ENCODE results near the gene FEM1B.
A peak's percentile ranks its signal among the peaks of the same experiment; 100 is the strongest.

Gene FEM1B

GRCh38 chr15:68285259-68285980 is 7.9 kb downstream of the FEM1B start:
- DNase-seq = peak; percentile 4 to 5

GRCh38 chr15:68286256-68286655 is 8.7 kb downstream of the FEM1B start:
- DNase-seq = no peak

- no peak for DNase-seq
These were observed 11.5 kb downstream of the FEM1B start for GRCh38 chr15:68289057-68289456.

DNA sequence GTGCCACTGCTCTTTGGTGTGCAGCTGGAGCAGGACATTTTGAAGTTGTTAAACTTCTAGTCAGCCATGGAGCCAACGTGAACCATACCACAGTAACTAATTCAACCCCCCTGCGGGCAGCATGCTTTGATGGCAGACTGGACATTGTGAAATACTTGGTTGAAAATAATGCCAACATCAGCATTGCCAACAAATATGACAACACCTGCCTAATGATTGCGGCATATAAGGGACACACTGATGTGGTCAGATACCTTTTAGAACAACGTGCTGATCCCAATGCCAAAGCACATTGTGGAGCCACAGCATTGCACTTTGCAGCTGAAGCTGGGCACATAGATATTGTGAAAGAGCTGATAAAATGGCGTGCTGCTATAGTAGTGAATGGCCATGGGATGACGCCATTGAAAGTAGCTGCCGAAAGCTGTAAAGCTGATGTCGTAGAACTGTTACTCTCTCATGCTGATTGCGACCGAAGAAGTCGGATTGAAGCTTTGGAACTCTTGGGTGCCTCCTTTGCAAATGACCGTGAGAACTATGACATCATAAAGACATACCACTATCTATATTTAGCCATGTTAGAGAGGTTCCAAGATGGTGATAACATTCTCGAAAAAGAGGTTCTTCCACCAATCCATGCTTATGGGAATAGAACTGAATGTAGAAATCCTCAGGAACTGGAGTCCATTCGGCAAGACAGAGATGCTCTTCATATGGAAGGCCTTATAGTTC is 12.2 kb downstream of the FEM1B start:
- DNase-seq = no peak

- DNase-seq = no peak
These were observed 13.2 kb downstream of the FEM1B start for GRCh38 chr15:68290715-68291114.

DNA sequence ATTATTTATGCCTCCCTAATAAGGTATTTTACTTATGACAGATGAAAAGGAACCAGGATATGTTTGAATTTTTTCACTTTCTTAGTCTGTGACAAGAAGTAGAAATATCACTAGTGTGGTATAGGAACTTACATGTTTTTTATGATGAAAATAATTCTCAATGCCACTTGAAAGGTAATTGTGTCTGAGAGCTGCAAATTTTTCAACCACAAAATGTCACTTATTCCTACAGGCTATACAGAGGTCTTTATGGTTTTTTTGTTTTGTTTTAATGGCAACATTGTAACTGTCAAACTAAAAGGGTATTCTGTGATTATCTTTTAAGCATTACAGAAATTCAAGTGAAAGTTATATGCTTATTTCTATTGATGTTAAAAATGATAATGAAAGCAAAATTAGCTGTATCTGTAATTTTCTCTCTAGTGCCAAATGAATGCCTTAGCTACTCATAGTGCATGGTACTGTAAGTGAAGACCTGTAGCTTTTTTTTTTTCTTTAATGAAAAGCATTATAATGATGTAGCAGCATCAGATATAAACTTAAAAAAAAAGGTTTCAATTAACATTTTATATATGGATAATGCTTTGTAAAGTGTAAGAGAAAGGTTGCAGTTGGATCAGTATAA is 14.7 kb downstream of the FEM1B start:
- no peak for DNase-seq

DNA sequence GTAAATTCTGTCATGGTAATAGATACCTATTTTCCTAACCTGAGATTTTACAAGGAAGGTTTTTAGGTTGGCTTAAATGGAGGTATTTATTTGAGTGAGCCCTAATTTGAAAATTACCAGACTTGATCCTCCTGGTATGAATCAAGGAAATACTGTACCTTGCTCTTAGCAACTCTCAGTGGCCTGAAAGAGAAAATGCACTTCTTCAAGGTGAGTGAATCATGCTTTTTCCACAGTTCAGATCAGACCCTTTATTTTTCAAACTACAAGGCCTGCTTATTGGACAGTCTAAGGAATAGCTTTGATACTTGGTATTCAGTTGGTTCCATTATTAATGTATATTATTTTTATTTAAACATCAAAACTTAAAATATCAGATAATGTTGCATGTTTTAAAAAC is 15.4 kb downstream of the FEM1B start:
- no peak for DNase-seq

GRCh38 chr15:68295014-68295805 is 17.7 kb downstream of the FEM1B start:
- DNase-seq = no peak

GRCh38 chr15:68298336-68298735 is 20.8 kb downstream of the FEM1B start:
- no peak for DNase-seq

DNA sequence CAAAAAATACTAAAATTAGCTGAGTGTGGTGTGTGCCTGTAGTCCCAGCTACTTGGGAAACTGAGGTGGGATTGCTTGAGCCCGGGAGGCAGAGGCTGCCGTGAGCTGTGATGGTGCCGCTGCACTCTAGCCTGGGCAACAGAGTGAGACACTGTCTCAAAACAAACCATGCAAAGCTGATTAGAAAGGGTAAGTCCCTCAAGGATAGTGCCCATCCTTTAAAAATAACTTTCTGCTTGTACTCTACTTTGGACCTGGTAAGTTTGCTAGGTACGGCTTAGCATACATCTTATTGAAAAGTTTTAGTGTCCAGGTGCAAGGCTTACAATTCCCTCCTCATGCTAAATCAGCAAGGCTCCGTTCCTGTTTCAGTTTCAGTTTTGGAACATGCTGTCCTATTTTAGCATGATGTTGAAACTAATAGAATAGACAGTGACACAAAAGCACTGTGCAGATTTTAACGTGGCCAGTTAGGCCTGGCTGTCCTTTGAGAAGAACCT is 21.4 kb downstream of the FEM1B start:
- no peak for DNase-seq

DNA sequence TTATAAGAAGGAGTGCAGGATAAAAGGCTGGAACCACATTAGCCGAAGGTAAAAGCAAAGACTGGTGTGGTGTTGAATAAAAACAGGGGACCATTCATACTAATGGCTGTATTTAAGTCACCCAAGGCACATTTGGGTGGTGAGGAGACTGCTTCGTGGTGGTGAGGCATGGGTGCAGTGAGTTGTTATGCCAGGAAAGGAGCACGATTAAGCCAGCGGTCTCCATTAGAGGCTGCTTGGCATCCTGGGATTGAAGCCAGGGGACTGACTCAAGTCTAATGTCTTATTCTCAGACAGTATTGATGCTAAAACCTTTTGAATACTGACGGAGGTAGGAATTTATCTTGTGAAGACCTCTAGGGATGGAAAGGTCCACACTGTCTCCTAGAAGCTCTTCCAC is 21.9 kb downstream of the FEM1B start:
- DNase-seq = no peak

GRCh38 chr15:68300115-68300940 is 22.8 kb downstream of the FEM1B start:
- no peak for DNase-seq

GRCh38 chr15:68301301-68301700 is 23.8 kb downstream of the FEM1B start:
- DNase-seq = no peak

DNA sequence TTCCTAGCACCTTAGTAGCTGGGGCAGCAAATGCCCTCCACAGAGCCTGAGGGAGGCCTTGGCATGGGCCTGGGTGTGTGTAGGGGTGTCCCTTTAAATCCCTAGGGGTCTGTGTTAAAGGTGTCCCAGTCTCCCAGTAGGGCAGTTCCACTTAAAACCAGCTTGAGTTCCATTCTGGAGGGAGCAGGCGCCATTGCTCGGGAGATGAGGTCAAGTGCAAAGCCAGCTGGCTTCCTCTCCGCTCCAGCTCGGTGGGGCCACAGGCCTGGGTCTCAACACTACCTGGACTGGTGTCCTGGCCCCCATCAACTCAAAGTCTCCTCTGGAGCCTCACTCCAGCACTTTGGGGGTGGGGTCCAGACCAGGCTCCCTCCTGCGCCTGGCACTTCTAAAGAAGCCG is 25.2 kb downstream of the FEM1B start:
- no peak for DNase-seq

DNA sequence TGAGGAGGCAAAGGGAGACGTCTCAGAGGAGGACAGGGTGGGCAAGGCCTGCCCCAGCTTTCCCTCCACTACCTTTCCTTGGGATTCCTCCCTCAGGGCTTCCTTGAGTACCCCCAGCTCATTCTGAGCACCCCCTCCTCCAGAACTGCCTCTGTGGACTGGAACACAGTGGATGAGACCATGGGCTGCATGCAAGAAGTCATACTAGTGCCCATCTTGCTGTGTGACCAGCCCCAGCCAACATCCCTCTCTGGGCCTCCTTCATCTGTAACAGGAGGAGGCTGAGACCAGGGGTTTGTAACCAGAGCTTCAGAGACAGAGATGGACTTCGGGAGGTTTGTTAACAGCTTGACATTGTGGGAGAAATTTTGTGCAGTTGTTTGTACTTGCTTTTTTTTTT is 25.6 kb downstream of the FEM1B start:
- DNase-seq = no peak

GRCh38 chr15:68303560-68304436 is 26.3 kb downstream of the FEM1B start:
- DNase-seq = no peak

DNA sequence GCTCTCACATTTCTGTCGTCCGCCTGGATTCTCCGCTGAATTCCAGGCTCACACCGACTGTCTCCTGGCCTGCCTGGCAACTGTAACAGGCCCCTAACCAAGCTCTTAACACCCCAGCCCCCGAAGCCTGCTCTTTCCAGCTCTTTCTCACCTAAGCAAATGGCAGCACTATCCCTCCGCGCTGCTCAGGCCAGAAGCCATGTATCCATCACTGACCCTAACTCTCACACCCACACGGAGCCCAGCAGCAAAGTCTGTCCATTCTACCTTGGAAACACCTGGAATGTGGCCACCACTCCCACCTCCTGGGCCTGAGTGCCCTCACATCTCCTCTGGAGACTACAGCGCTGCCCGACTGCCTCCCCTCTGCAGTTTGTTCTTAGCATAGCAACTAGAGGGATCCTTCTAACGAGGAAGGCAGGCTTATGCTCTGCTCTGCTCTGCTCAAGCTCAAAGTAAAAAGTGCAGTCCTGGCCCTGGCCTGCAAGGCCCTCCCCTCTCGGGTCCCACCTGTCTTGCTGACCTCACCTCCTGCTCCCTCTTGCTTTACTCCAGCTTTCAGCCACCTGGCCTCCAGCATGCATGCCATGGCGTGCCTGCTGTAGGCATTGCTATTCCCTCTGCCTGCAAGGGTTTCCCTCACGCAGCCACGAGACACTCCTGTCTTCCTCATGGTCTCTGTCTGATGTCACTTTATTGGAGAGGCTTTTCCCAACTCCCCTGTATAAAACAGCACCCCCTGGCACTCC is 27.2 kb downstream of the FEM1B start:
- DNase-seq = no peak

- DNase-seq = no peak
These were observed 27.9 kb downstream of the FEM1B start for GRCh38 chr15:68305420-68305871.

GRCh38 chr15:68307131-68307928 is 29.8 kb downstream of the FEM1B start:
- DNase-seq = no peak

Measured in NCI-H187 (cell line).